ENCODE results near the gene EXOC4.

- TF ChIP-seq SUZ12 (IDR thresholded peaks at IDR 0.05; ENCODE audit: extremely low read depth, insufficient read depth, insufficient read length) (no peak), YY1 (IDR thresholded peaks at IDR 0.05; ENCODE audit: insufficient read depth, insufficient read length) (no peak)
Measured at GRCh38 chr7:133962646-133963045, 709.8 kb downstream of the EXOC4 start.

Measured in NT2/D1 (cell line).